Measurements from ENCODE around the gene NT5C2. TPM values are rescaled to one million over a fixed set of nuclear protein-coding genes. Genes with fewer than 3 reads are reported as not detected.

The NT5C2 gene
- total RNA-seq, 1 experiment from 2014 or later: 96.1 TPM

GRCh38 chr10:103062854-103063590, 130.1 kb downstream of the NT5C2 start:
- DNase-seq (ENCODE audit: low spot score): peak; percentile 14

- DNase-seq (ENCODE audit: low spot score): no peak
Measured at GRCh38 chr10:103060575-103060974, 132.5 kb downstream of the NT5C2 start.

- no peak for DNase-seq (ENCODE audit: low spot score)
Measured at GRCh38 chr10:103058034-103058433, 135.0 kb downstream of the NT5C2 start.

GRCh38 chr10:103055105-103055504, 138.0 kb downstream of the NT5C2 start:
- DNase-seq (ENCODE audit: low spot score): no peak

GRCh38 chr10:103054621-103055020, 138.5 kb downstream of the NT5C2 start:
- DNase-seq (ENCODE audit: low spot score): no peak

GRCh38 chr10:103053659-103054581, 139.2 kb downstream of the NT5C2 start:
- peak; percentile 74 for DNase-seq (ENCODE audit: low spot score)

GRCh38 chr10:103049237-103049636, 143.8 kb downstream of the NT5C2 start:
- no peak for DNase-seq (ENCODE audit: low spot score)

- DNase-seq (ENCODE audit: low spot score): no peak
Measured at GRCh38 chr10:103047381-103047780, 145.7 kb downstream of the NT5C2 start.

GRCh38 chr10:103045961-103046360, 147.1 kb downstream of the NT5C2 start:
- no peak for DNase-seq (ENCODE audit: low spot score)

- no peak for DNase-seq (ENCODE audit: low spot score)
Measured at GRCh38 chr10:103044942-103045489, 148.1 kb downstream of the NT5C2 start.

- no peak for DNase-seq (ENCODE audit: low spot score)
Measured at GRCh38 chr10:103042908-103043307, 150.2 kb downstream of the NT5C2 start.

- no peak for DNase-seq (ENCODE audit: low spot score)
Measured at GRCh38 chr10:103042129-103042528, 150.9 kb downstream of the NT5C2 start.

GRCh38 chr10:103041391-103041790, 151.7 kb downstream of the NT5C2 start:
- no peak for DNase-seq (ENCODE audit: low spot score)

- peak; percentile 11 for DNase-seq (ENCODE audit: low spot score)
Measured at GRCh38 chr10:103040418-103040817, 152.7 kb downstream of the NT5C2 start.

GRCh38 chr10:103038570-103038969, 154.5 kb downstream of the NT5C2 start:
- DNase-seq (ENCODE audit: low spot score): no peak

Other genes starting within 250 kb of the NT5C2 start
- 0.05 and 0.17 TPM in 2 replicates for gene RPEL1, start 52.6 kb upstream of the NT5C2 start, total RNA-seq (2014; rRNA removed; shearing (Covaris generic))
- gene INA, start 83.9 kb upstream of the NT5C2 start, total RNA-seq (2014; rRNA removed; shearing (Covaris generic)): not detected in 2 replicates
- gene PCGF6, start 157.9 kb upstream of the NT5C2 start, total RNA-seq (2014; rRNA removed; shearing (Covaris generic)): 42.0 and 42.8 TPM in 2 replicates
- gene TAF5, start 174.7 kb upstream of the NT5C2 start, total RNA-seq (2014; rRNA removed; shearing (Covaris generic)): 11.7 and 13.4 TPM in 2 replicates
- 854 and 1,006 TPM in 2 replicates for gene ATP5MK, start 203.2 kb upstream of the NT5C2 start, total RNA-seq (2014; rRNA removed; shearing (Covaris generic))
- 28.7 and 33.7 TPM in 2 replicates for gene PDCD11, start 203.4 kb upstream of the NT5C2 start, total RNA-seq (2014; rRNA removed; shearing (Covaris generic))